ENCODE results near the gene SEMA3E.

SEMA3E gene

GRCh38 chr7:83337050-83337449 is 311.9 kb downstream of the SEMA3E start:
- no peak for DNase-seq

- DNase-seq, result no peak
Measured at GRCh38 chr7:83326223-83326622, 322.7 kb downstream of the SEMA3E start.

- no peak for DNase-seq
Measured at GRCh38 chr7:83325083-83325482, 323.9 kb downstream of the SEMA3E start.

- DNase-seq, result no peak
Measured at GRCh38 chr7:83324596-83324995, 324.3 kb downstream of the SEMA3E start.

GRCh38 chr7:83321011-83321410 is 327.9 kb downstream of the SEMA3E start:
- DNase-seq, result no peak

GRCh38 chr7:83313931-83314330 is 335.0 kb downstream of the SEMA3E start:
- no peak for DNase-seq
